Myocyte (in vitro differentiated cells): ENCODE results near the gene SYNRG. TPM values are rescaled to one million over a fixed set of nuclear protein-coding genes. Genes with fewer than 3 reads are reported as not detected.
"Not testable (repeated sequence)": the region's sequence is repeated elsewhere in the genome, so short reads cannot be mapped to it uniquely, and the experiment has no call there.

Experiments used
- DNase-seq: peaks from one replicate; pipeline ENCODE4 v3.0.0-alpha.2; 2012; ENCODE audit warnings: low read depth
- total RNA-seq: library from RNA; depleted of rRNA; stranded (reverse); fragments of >200 nt; gene quantifications from 2 replicates; pipeline ENCODE4 v1.2.3, GENCODE V29; 2014

SYNRG gene
- total RNA-seq, 1 donor from 2014 or later = 9.0 TPM

- no peak for DNase-seq
Observed at GRCh38 chr17:37541880-37542660, 67.1 kb downstream of the SYNRG start.

GRCh38 chr17:37538981-37539659, 70.1 kb downstream of the SYNRG start:
- no peak for DNase-seq

- DNase-seq = no peak
Observed at GRCh38 chr17:37535906-37536305, 73.3 kb downstream of the SYNRG start.

GRCh38 chr17:37532756-37533155, 76.5 kb downstream of the SYNRG start:
- DNase-seq = no peak

GRCh38 chr17:37530420-37530819, 78.8 kb downstream of the SYNRG start:
- no peak for DNase-seq

- no peak for DNase-seq
Observed at GRCh38 chr17:37527249-37527851, 81.9 kb downstream of the SYNRG start.

- DNase-seq = no peak
Observed at GRCh38 chr17:37523715-37524219, 85.5 kb downstream of the SYNRG start.

- no peak for DNase-seq
Observed at GRCh38 chr17:37521821-37522220, 87.4 kb downstream of the SYNRG start.

- DNase-seq = no peak
Observed at GRCh38 chr17:37520174-37520573, 89.0 kb downstream of the SYNRG start.

- no peak for DNase-seq
Observed at GRCh38 chr17:37519251-37519985, 89.8 kb downstream of the SYNRG start.

- DNase-seq = no peak
Observed at GRCh38 chr17:37518826-37519225, 90.4 kb downstream of the SYNRG start.

- DNase-seq = no peak
Observed at GRCh38 chr17:37517881-37518280, 91.3 kb downstream of the SYNRG start.

GRCh38 chr17:37516127-37516571, 93.1 kb downstream of the SYNRG start:
- DNase-seq = no peak

- DNase-seq = no peak
Observed at GRCh38 chr17:37513711-37514110, 95.5 kb downstream of the SYNRG start.

- DNase-seq = no peak
Observed at GRCh38 chr17:37512442-37513068, 96.7 kb downstream of the SYNRG start.

GRCh38 chr17:37511642-37512041, 97.6 kb downstream of the SYNRG start:
- DNase-seq = not testable (repeated sequence)

- DNase-seq = no peak
Observed at GRCh38 chr17:37510056-37510455, 99.2 kb downstream of the SYNRG start.

GRCh38 chr17:37507111-37507510, 102.1 kb downstream of the SYNRG start:
- DNase-seq = no peak

GRCh38 chr17:37506678-37507077, 102.5 kb downstream of the SYNRG start:
- DNase-seq = no peak

- DNase-seq = no peak
Observed at GRCh38 chr17:37505333-37505732, 103.9 kb downstream of the SYNRG start.

- no peak for DNase-seq
Observed at GRCh38 chr17:37503148-37503547, 106.1 kb downstream of the SYNRG start.
